Activated B cell treated with CpG ODN at 0.5 μM for 24 hours (primary cell): Measurements from ENCODE around the gene PELI2. TPM values are rescaled to one million over a fixed set of nuclear protein-coding genes. Genes with fewer than 3 reads are reported as not detected.

Source experiments
- ATAC-seq: fragments of 200-7000 bp; cut with Tn5 transposase; one replicate; pipeline ENCODE4 v1.10.0; 2021; ENCODE audit warnings: low read depth, mild to moderate bottlenecking, moderate library complexity
- CTCF ChIA-PET: fragments of 350-600 bp; sonication (Branson Sonifier 250); formaldehyde crosslinking; loops from one replicate; lab custom pipeline; 2021; ENCODE audit warnings: antibody characterized with exemption; lab: Charles Lee
- POLR2A ChIA-PET: fragments of 350-600 bp; sonication (Branson Sonifier 250); formaldehyde crosslinking; loops from one replicate; lab custom pipeline; 2021; ENCODE audit warnings: antibody characterized with exemption; lab: Charles Lee
- DNase-seq: peaks from one replicate; pipeline ENCODE4 v3.0.0; 2022
- H3K27ac Mint-ChIP-seq: one replicate; pipeline ENCODE4 v1.8.0; 2020; ENCODE audit warnings: mixed read lengths
- H3K27me3 Mint-ChIP-seq: one replicate; pipeline ENCODE4 v1.8.0; 2021; ENCODE audit warnings: mixed read lengths
- H3K36me3 Mint-ChIP-seq: one replicate; pipeline ENCODE4 v1.8.0; 2021; ENCODE audit warnings: low read depth, mixed read lengths
- H3K4me1 Mint-ChIP-seq: one replicate; pipeline ENCODE4 v1.8.0; 2021; ENCODE audit warnings: mixed read lengths
- H3K4me3 Mint-ChIP-seq: one replicate; pipeline ENCODE4 v1.8.0; 2020; ENCODE audit warnings: mild to moderate bottlenecking, mixed read lengths
- H3K9me3 Mint-ChIP-seq: one replicate; pipeline ENCODE4 v1.8.0; 2020; ENCODE audit warnings: mixed read lengths
- CTCF ChIP-seq: fragments of 200-600 bp; IDR thresholded peaks from one replicate; pipeline ENCODE4 v1.8.0; 2022; ENCODE audit warnings: antibody characterized with exemption, mild to moderate bottlenecking
- intact Hi-C: fragments of 100-400 bp; cut with micrococcal nuclease; formaldehyde crosslinking; loops from one replicate; pipeline ENCODE4 v1.15.1; 2024
- total RNA-seq: library from RNA; stranded (reverse); gene quantifications from 2 replicates; pipeline ENCODE4 v1.2.3, GENCODE V29; 2022

The PELI2 gene
- total RNA-seq, 1 donor from 2014 or later = 6.1 TPM

GRCh38 chr14:56224229-56224628, 106.0 kb downstream of the PELI2 start:
- ATAC-seq (no peak), DNase-seq (no peak)
- no peak for TF ChIP-seq CTCF
- CTCF ChIA-PET = no interaction called here
- Mint-ChIP-seq H3K27ac (no peak overlapping the region), H3K36me3 (peaks cover 4% of the 10 kb centered on the region), H3K4me3 (no peak overlapping the region), H3K9me3 (no peaks in the 10 kb centered on the region), H3K4me1 (no peaks in the 10 kb centered on the region), H3K27me3 (no peaks in the 10 kb centered on the region)
- POLR2A ChIA-PET = no interaction called here
- intact Hi-C loops = no loop called here

- no peak for TF ChIP-seq CTCF
- ChIA-PET CTCF (no interaction called here), POLR2A (no interaction called here)
- peaks cover 4% of the 10 kb centered on the region for H3K36me3 Mint-ChIP-seq
- ATAC-seq (no peak), DNase-seq (no peak)
- peaks cover 4% of the 10 kb centered on the region for H3K9me3 Mint-ChIP-seq
- H3K4me3 Mint-ChIP-seq = no peak overlapping the region
- H3K27me3 Mint-ChIP-seq = no peaks in the 10 kb centered on the region
- no peak overlapping the region for H3K27ac Mint-ChIP-seq
- no peaks in the 10 kb centered on the region for H3K4me1 Mint-ChIP-seq
- intact Hi-C loops = no loop called here
Observed at GRCh38 chr14:56224691-56225681, 106.8 kb downstream of the PELI2 start.

- no peak overlapping the region for H3K4me3 Mint-ChIP-seq
- ChIA-PET CTCF (no interaction called here), POLR2A (no interaction called here)
- no peaks in the 10 kb centered on the region for H3K36me3 Mint-ChIP-seq
- H3K27me3 Mint-ChIP-seq = no peaks in the 10 kb centered on the region
- peaks cover 2% of the 10 kb centered on the region for H3K9me3 Mint-ChIP-seq
- no peaks in the 10 kb centered on the region for H3K4me1 Mint-ChIP-seq
- ATAC-seq (no peak), DNase-seq (no peak)
- intact Hi-C loops = no loop called here
- TF ChIP-seq CTCF = no peak
- no peak overlapping the region for H3K27ac Mint-ChIP-seq
Observed at GRCh38 chr14:56235388-56235787, 117.2 kb downstream of the PELI2 start.

GRCh38 chr14:56237398-56237797, 119.2 kb downstream of the PELI2 start:
- CTCF ChIA-PET = no interaction called here
- H3K4me1 Mint-ChIP-seq = no peaks in the 10 kb centered on the region

More at GRCh38 chr14:56237398-56237797, 119.2 kb downstream of the PELI2 start:
- ATAC-seq (no peak), DNase-seq (no peak)
- Mint-ChIP-seq H3K36me3 (no peaks in the 10 kb centered on the region), H3K27ac (no peak overlapping the region), H3K4me3 (no peak overlapping the region), H3K9me3 (peaks cover 2% of the 10 kb centered on the region), H3K27me3 (no peaks in the 10 kb centered on the region)
- TF ChIP-seq CTCF = no peak
- intact Hi-C loops = no loop called here
- POLR2A ChIA-PET = no interaction called here
